Esophagus squamous epithelium (tissue), 4 donors: ENCODE results near the gene SLC25A43.

ENCODE experiments used
- CTCF ChIP-seq, 6 experiments: fragments of 450-650 bp in 4 of 6; fragments of 200-600 bp in 2 of 6; sonication (generic) in 2 of 6; IDR thresholded peaks; one replicate each; pipeline ENCODE4 v1.5.1; 2016 to 2019; ENCODE audit warnings: antibody characterized with exemption in 6 of 6, mild to moderate bottlenecking in 4 of 6, moderate library complexity in 4 of 6
- POLR2A ChIP-seq, 4 donors: fragments of 450-650 bp; IDR thresholded peaks; one replicate each; pipeline ENCODE4 v1.6.1; 2017; ENCODE audit warnings: antibody characterized with exemption in 4 of 4, mild to moderate bottlenecking in 4 of 4, moderate library complexity in 3 of 4

- TF ChIP-seq CTCF (IDR thresholded peaks at IDR 0.05), result no peak
- TF ChIP-seq POLR2A (IDR thresholded peaks at IDR 0.05), result no peak
Measured at GRCh38 chrX:119375561-119375960, 23.6 kb upstream of the SLC25A43 start.
